DOHH2 (cell line): ENCODE data around the gene ITGA3.

Experiments
- CTCF ChIP-seq: fragments of 200-600 bp; sonication (generic); IDR thresholded peaks from one replicate; pipeline ENCODE4 v1.5.1; 2014; ENCODE audit warnings: antibody characterized with exemption, mild to moderate bottlenecking, low read depth, low read length; ENCODE audit not compliant: poor library complexity, severe bottlenecking
- EZH2phosphoT487 ChIP-seq: fragments of 200-600 bp; sonication (generic); IDR thresholded peaks from 2 replicates; pipeline ENCODE4 v1.6.1; 2017; ENCODE audit warnings: borderline replicate concordance, mild to moderate bottlenecking, antibody characterized with exemption, low read length, moderate library complexity, mixed read lengths

GRCh38 chr17:50114401-50114800 is 58.5 kb downstream of the ITGA3 start:
- TF ChIP-seq CTCF (no peak), EZH2phosphoT487 (no peak)
